Activated CD8-positive, alpha-beta memory T cell treated with anti-CD3 and anti-CD28 coated beads, Interleukin-2, amount 50 U/mL, for 1 hour (primary cell): ENCODE measurements around the gene FOXS1.

ENCODE experiments used
- DNase-seq: peaks from one replicate; pipeline ENCODE4 v3.0.0-alpha.2; 2020; ENCODE audit errors: extremely low read depth

The FOXS1 gene

GRCh38 chr20:31797364-31797763 lies 48.0 kb downstream of the FOXS1 start:
- no peak for DNase-seq
